Gastroesophageal sphincter (tissue), 4 donors: ENCODE results near the gene SLIT3. TPM values are rescaled to one million over a fixed set of nuclear protein-coding genes. Genes with fewer than 3 reads are reported as not detected.
A peak's percentile ranks its signal among the peaks of the same experiment; 100 is the strongest.

Experiments used
- ATAC-seq: fragments of 150-250 bp; one replicate; pipeline ENCODE4 v1.9.1; 2016; ENCODE audit warnings: mild to moderate bottlenecking, moderate library complexity
- H3K27ac ChIP-seq, 4 donors: fragments of 200-600 bp; sonication (generic) in 3 of 4; 1 replicate in 3 of 4; 2 replicates in 1 of 4; pipeline ENCODE4 v1.5.1; 2016 to 2019
- H3K27me3 ChIP-seq: fragments of 200-600 bp; sonication (generic); one replicate; pipeline ENCODE4 v1.5.1; 2019
- H3K36me3 ChIP-seq, 2 donors: fragments of 200-600 bp; sonication (generic); one replicate each; pipeline ENCODE4 v1.5.1; 2019; ENCODE audit warnings: control low read depth in 1 of 2
- H3K4me1 ChIP-seq, 3 donors: fragments of 200-600 bp; sonication (generic); 1 replicate in 2 of 3; 2 replicates in 1 of 3; pipeline ENCODE4 v1.5.1; 2016 to 2019; ENCODE audit warnings: control low read depth in 2 of 3
- H3K4me3 ChIP-seq, 2 donors: fragments of 200-600 bp; sonication (generic); one replicate each; pipeline ENCODE4 v1.5.1; 2019; ENCODE audit warnings: mild to moderate bottlenecking in 1 of 2, moderate library complexity in 1 of 2
- H3K9me3 ChIP-seq, 3 donors: fragments of 200-600 bp; sonication (generic); one replicate each; pipeline ENCODE4 v1.5.1; 2017 to 2019; ENCODE audit warnings: control low read depth in 2 of 3
- CTCF ChIP-seq, 4 experiments: fragments of 200-600 bp in 2 of 4; fragments of 450-650 bp in 2 of 4; sonication (generic) in 1 of 4; IDR thresholded peaks; one replicate each; pipeline ENCODE4 v1.5.1; 2017 to 2019; ENCODE audit warnings: antibody characterized with exemption in 4 of 4, mild to moderate bottlenecking in 2 of 4, moderate library complexity in 2 of 4
- EP300 ChIP-seq: sonication (generic); formaldehyde crosslinking; IDR thresholded peaks from one replicate; pipeline ENCODE4 v1.6.1; 2017; ENCODE audit warnings: antibody characterized with exemption, mild to moderate bottlenecking
- POLR2A ChIP-seq, 2 donors: fragments of 450-650 bp; IDR thresholded peaks; one replicate each; pipeline ENCODE4 v1.6.1; 2017; ENCODE audit warnings: antibody characterized with exemption in 2 of 2, mild to moderate bottlenecking in 2 of 2, moderate library complexity in 1 of 2
- POLR2AphosphoS5 ChIP-seq: sonication (generic); formaldehyde crosslinking; IDR thresholded peaks from one replicate; pipeline ENCODE4 v1.6.1; 2017; ENCODE audit warnings: antibody characterized with exemption
- WGBS, 2 donors: methylation state at CpG; one replicate each; pipeline ENCODE4 v1.1.5; 2018; ENCODE audit warnings: low coverage in 1 of 2; 5-methylcytosine and 5-hydroxymethylcytosine counted together
- total RNA-seq, 4 donors: library from RNA; depleted of rRNA; stranded (reverse); fragments of >200 nt; gene quantifications; one replicate each; pipeline ENCODE4 v1.1.0, GENCODE V29; 2016

SLIT3 gene
- total RNA-seq, 4 donors from 2014 or later, result 29.6 to 76.3 (median 31.1) TPM

- H3K9me3 ChIP-seq, result no peaks in the 10 kb centered on the region
- 87 to 93% methylated on average over 7 to 14 of the region's 25 CpGs for WGBS, 2 donors
- TF ChIP-seq CTCF (IDR thresholded peaks at IDR 0.05) (no peak), EP300 (no peak), POLR2A (IDR thresholded peaks at IDR 0.05) (no peak)
- H3K27ac ChIP-seq, result no peak overlapping the region
- H3K27me3 ChIP-seq, result no peaks in the 10 kb centered on the region
- peaks cover 0 to 10% (median 0%) of the 10 kb centered on the region in 3 donors for H3K4me1 ChIP-seq
- peaks cover 0 to 6% of the 10 kb centered on the region in 2 donors for H3K36me3 ChIP-seq
- no peak overlapping the region for H3K4me3 ChIP-seq
- ATAC-seq, result peak; percentile 41
Measured at GRCh38 chr5:168844016-168844921, 456.7 kb downstream of the SLIT3 start.

DNA sequence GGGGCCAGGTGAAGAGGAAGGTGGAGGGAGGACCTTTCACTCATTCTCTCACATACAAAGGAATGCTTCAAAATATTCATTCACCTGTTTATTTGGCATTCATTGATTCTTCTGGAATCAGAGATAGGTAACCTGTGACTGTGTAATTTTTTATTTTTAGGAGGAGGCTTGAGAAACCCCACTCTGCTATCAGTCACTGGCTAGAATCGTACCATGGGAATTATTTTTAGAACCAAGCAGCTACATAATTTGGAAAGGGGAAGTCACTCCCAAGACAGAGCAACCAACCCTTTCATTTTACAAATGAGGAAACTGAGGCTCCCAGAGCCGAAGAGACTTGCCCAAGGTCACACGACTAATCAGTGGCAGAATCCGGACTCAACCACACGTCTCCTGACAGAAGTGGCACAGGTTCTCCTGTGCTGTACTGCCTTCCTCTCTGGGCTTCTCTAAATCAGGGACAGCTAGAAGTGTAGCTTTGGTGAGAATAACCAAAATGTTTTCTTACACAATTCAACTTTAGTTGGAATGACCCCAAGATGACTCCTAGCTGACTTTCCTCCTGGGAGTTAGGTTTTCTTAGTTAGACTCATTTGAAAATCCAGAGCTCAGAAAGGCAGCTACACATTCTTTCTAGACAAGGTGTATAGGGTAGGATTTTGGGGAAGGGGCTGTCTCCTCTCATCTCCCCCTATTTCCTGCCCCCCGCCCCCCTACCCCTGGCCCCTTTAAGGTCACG lies 457.5 kb downstream of the SLIT3 start:
- ATAC-seq, result no peak
- Histone ChIP-seq H3K4me3 (no peak overlapping the region), H3K36me3 (peaks cover 0 to 6% of the 10 kb centered on the region in 2 donors), H3K27me3 (no peaks in the 10 kb centered on the region), H3K27ac (no peak overlapping the region), H3K4me1 (peaks cover 0 to 10% (median 0%) of the 10 kb centered on the region in 3 donors), H3K9me3 (no peaks in the 10 kb centered on the region)
- TF ChIP-seq EP300 (no peak), POLR2AphosphoS5 (no peak), CTCF (IDR thresholded peaks at IDR 0.05) (no peak), POLR2A (IDR thresholded peaks at IDR 0.05) (no peak)
- WGBS, 2 donors, result 69 to 89% methylated on average over 5 to 6 of the region's 7 CpGs

DNA sequence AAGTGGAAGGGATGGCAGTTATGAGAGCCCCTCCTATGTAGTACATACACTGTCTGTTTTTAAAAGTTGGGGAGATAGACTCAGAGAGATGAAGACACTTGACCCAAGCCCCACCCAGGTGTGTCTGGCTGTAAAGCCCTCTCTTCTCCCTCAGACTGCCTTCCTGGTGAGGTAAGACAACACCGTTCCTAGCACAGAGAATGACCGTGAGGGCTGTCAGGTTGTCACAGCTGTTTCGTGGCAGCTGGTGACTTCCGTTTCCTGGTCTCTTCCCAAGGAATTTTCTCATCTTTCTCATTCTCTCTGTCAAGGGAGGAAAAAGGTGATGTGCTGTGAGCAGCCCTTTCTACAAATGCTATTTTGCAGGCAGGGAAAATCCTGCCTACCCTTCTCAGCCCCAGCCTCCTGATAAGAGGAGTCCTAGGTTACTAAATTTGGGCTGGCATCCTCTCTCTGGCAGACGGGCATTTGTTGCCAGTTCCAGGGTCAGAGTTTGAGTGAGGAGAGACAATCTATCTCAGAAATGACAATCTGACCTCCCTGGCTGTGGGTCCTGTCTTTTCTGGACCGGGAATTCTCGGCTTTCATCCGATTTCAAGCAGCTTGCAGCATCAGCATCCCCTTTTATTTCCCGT lies 458.3 kb downstream of the SLIT3 start:
- Histone ChIP-seq H3K36me3 (peaks cover 0 to 6% of the 10 kb centered on the region in 2 donors), H3K4me1 (peaks cover 0 to 10% (median 0%) of the 10 kb centered on the region in 3 donors), H3K27me3 (no peaks in the 10 kb centered on the region), H3K27ac (no peak overlapping the region), H3K4me3 (no peak overlapping the region), H3K9me3 (no peaks in the 10 kb centered on the region)
- WGBS, 2 donors, result 86 to 93% methylated on average over 3 to 9 of the region's 9 CpGs
- no peak for TF ChIP-seq EP300
- TF ChIP-seq POLR2AphosphoS5, result no peak
- no peak for TF ChIP-seq CTCF (IDR thresholded peaks at IDR 0.05)
- ATAC-seq, result no peak

DNA sequence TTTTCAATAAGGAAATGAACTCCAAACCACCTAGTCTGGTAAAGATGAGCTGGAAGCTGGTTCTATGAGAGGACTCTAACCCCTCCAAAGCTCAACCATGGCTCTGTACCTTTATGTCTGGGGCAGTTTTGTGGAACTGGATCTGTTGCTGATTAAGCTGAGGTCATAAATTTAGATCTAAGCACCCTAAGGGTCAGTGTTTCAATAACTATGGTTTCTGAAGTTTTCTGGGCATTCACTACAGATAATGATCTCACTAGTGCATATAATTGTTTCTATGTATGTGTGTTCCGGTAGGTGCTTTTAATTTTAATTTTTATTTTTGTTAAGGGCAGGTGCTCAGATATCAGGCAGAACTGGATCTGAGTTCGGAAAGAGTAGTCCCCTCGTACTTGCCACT lies 463.1 kb downstream of the SLIT3 start:
- ATAC-seq, result no peak
- H3K4me1 ChIP-seq, result no peaks in the 10 kb centered on the region
- H3K9me3 ChIP-seq, result no peaks in the 10 kb centered on the region
- no peaks in the 10 kb centered on the region for H3K27me3 ChIP-seq
- H3K4me3 ChIP-seq, result no peak overlapping the region
- H3K36me3 ChIP-seq, result peaks cover 0 to 6% of the 10 kb centered on the region in 2 donors
- no peak overlapping the region for H3K27ac ChIP-seq
- TF ChIP-seq EP300 (no peak), POLR2A (IDR thresholded peaks at IDR 0.05) (no peak), POLR2AphosphoS5 (no peak), CTCF (IDR thresholded peaks at IDR 0.05) (no peak)
- 75 to 92% methylated on average over 3 of the region's 3 CpGs for WGBS, 2 donors
